Fibroblast of lung (primary cell): ENCODE data around the gene INTS12. TPM values are rescaled to one million over a fixed set of nuclear protein-coding genes. Genes with fewer than 3 reads are reported as not detected.
A peak's percentile ranks its signal among the peaks of the same experiment; 100 is the strongest.
"Not testable (repeated sequence)": the region's sequence is repeated elsewhere in the genome, so short reads cannot be mapped to it uniquely, and the experiment has no call there.

ENCODE experiments used
- DNase-seq, 2 donors: peaks; one replicate each; pipeline versions ENCODE4 v3.0.0 to v3.0.0-alpha.2; 2010; ENCODE audit warnings: low read depth in 2 of 2
- H2AFZ ChIP-seq: 2 replicates; pipeline ENCODE4 v1.5.1; 2012; ENCODE audit warnings: low read length, control low read depth, inconsistent platforms
- H3K27ac ChIP-seq: 2 replicates; pipeline ENCODE4 v1.5.1; 2011; ENCODE audit warnings: low read length, control low read depth; ENCODE audit not compliant: insufficient read depth
- H3K27me3 ChIP-seq: 2 replicates; pipeline ENCODE4 v1.5.1; 2011; ENCODE audit warnings: mild to moderate bottlenecking, low read length; ENCODE audit not compliant: control insufficient read depth, insufficient read depth
- H3K36me3 ChIP-seq: 2 replicates; pipeline ENCODE4 v1.5.1; 2011; ENCODE audit warnings: low read length; ENCODE audit not compliant: control insufficient read depth, insufficient read depth
- H3K4me1 ChIP-seq: 2 replicates; pipeline ENCODE4 v1.5.1; 2011; ENCODE audit warnings: low read length; ENCODE audit not compliant: control insufficient read depth, insufficient read depth; ENCODE audit errors: extremely low read depth
- H3K4me2 ChIP-seq: 2 replicates; pipeline ENCODE4 v1.5.1; 2011; ENCODE audit warnings: low read length, control low read depth; ENCODE audit not compliant: insufficient read depth; ENCODE audit errors: extremely low read depth
- H3K4me3 ChIP-seq, 4 experiments: fragments of 200-600 bp in 1 of 4; sonication (generic) in 1 of 4; replicated peaks in 1 of 4; 2 replicates each; pipeline ENCODE4 v1.5.1; 2011 to 2016; ENCODE audit warnings: low read length in 4 of 4, low read depth in 3 of 4, mild to moderate bottlenecking in 3 of 4, control low read depth in 2 of 4, inconsistent platforms in 1 of 4, mixed read lengths in 1 of 4; ENCODE audit not compliant: insufficient read depth in 1 of 4; ENCODE audit errors: control extremely low read depth in 1 of 4
- H3K79me2 ChIP-seq: 2 replicates; pipeline ENCODE4 v1.5.1; 2012; ENCODE audit warnings: mild to moderate bottlenecking, low read length, inconsistent platforms; ENCODE audit not compliant: control insufficient read depth, insufficient read depth
- H3K9ac ChIP-seq: 2 replicates; pipeline ENCODE4 v1.5.1; 2011; ENCODE audit warnings: mild to moderate bottlenecking, low read length, control low read depth; ENCODE audit not compliant: insufficient read depth
- H3K9me3 ChIP-seq: 2 replicates; pipeline ENCODE4 v1.5.1; 2012; ENCODE audit warnings: low read depth, low read length; ENCODE audit not compliant: control insufficient read depth, insufficient read depth
- H4K20me1 ChIP-seq: 2 replicates; pipeline ENCODE4 v1.5.1; 2011; ENCODE audit warnings: low read length; ENCODE audit not compliant: control insufficient read depth, insufficient read depth; ENCODE audit errors: extremely low read depth
- EZH2 ChIP-seq: IDR thresholded peaks from 2 replicates; pipeline ENCODE4 v1.5.1; 2012; ENCODE audit warnings: low read length, control low read depth, mild to moderate bottlenecking; ENCODE audit errors: missing control alignments
- polyA plus RNA-seq, 2 donors: library from polyadenylated mRNA; depleted of rRNA in 1 of 2; stranded (reverse) in 1 of 2; unstranded in 1 of 2; fragments of >200 nt; gene quantifications; 2 replicates each; pipeline ENCODE4 v1.2.1, GENCODE V29; 2011 to 2012; ENCODE audit warnings: missing spikeins in 1 of 2
- total RNA-seq: library from RNA; depleted of rRNA; stranded (reverse); fragments of >200 nt; gene quantifications from 2 replicates; pipeline ENCODE4 v1.2.1, GENCODE V29; 2014
- TF ChIP-seq, protein P1 (sequence below), 2 donors: IDR thresholded peaks in 1 of 2; conservative IDR thresholded peaks in 1 of 2; 1 replicate in 1 of 2; 2 replicates in 1 of 2; pipeline ENCODE4 v1.5.1; 2011 to 2012; ENCODE audit warnings: low read length in 2 of 2, control low read depth in 1 of 2, inconsistent platforms in 1 of 2, low read depth in 1 of 2, mild to moderate bottlenecking in 1 of 2

INTS12 gene
- total and polyA plus RNA-seq, 2 donors (not counting 1 experiment from before 2014, with no cell fraction given), result 24.9 to 37.7 TPM

DNA sequence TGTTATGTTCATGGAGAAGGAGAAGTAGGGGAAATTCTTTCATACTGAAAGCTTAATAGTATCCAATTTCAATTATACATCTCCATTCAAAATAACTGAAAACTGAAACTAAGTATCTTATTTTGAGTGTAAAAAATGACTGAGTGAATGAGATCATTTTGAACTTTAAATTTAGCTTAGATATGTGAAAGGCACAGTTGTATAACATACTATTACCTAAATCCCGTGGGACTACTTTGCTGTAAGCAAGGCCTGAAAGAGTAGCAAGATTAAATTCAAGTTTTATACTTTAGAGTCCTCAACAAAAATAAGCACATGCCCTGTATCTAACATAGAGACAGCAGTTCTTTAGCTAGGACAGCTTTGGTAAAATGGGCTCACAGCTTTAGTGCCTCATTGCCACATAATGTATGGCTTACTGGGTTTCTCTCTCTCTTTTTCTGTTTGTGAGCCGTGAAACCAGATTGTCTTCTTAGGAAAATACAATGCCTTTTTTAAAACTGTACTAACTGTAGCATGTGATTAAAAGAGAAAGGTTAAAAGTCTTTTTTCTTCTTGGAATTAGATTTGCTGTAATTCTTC, 43.3 kb upstream of the INTS12 start:
- H3K4me3 ChIP-seq, result no peak overlapping the region

GRCh38 chr4:105748222-105748621, 39.7 kb upstream of the INTS12 start:
- H3K9me3 ChIP-seq, result no peaks in the 10 kb centered on the region
- H3K9ac ChIP-seq, result no peak overlapping the region
- H3K4me1 ChIP-seq, result no peaks in the 10 kb centered on the region
- no peak overlapping the region for H3K4me2 ChIP-seq
- no peak overlapping the region for H2AFZ ChIP-seq
- H3K79me2 ChIP-seq, result no peaks in the 10 kb centered on the region
- no peaks in the 10 kb centered on the region for H4K20me1 ChIP-seq
- no peak overlapping the region for H3K27ac ChIP-seq
- H3K27me3 ChIP-seq, result no peaks in the 10 kb centered on the region
- no peak for DNase-seq
- TF ChIP-seq EZH2, result no peak
- TF ChIP-seq, protein P1, sequence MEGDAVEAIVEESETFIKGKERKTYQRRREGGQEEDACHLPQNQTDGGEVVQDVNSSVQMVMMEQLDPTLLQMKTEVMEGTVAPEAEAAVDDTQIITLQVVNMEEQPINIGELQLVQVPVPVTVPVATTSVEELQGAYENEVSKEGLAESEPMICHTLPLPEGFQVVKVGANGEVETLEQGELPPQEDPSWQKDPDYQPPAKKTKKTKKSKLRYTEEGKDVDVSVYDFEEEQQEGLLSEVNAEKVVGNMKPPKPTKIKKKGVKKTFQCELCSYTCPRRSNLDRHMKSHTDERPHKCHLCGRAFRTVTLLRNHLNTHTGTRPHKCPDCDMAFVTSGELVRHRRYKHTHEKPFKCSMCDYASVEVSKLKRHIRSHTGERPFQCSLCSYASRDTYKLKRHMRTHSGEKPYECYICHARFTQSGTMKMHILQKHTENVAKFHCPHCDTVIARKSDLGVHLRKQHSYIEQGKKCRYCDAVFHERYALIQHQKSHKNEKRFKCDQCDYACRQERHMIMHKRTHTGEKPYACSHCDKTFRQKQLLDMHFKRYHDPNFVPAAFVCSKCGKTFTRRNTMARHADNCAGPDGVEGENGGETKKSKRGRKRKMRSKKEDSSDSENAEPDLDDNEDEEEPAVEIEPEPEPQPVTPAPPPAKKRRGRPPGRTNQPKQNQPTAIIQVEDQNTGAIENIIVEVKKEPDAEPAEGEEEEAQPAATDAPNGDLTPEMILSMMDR (conservative IDR thresholded peaks at IDR 0.05 in 1 of 2, IDR thresholded peaks at IDR 0.05 in 1 of 2; ENCODE audit: low read depth in 1 of 2, low read length in 2 of 2), result no peak
- no peaks in the 10 kb centered on the region for H3K36me3 ChIP-seq
- H3K4me3 ChIP-seq, result no peak overlapping the region

More for the DNA sequence above, 43.3 kb upstream of the INTS12 start:
- Histone ChIP-seq H3K9ac (no peak overlapping the region), H3K79me2 (no peaks in the 10 kb centered on the region), H3K27me3 (no peaks in the 10 kb centered on the region), H2AFZ (no peak overlapping the region), H4K20me1 (no peaks in the 10 kb centered on the region), H3K4me2 (no peak overlapping the region), H3K4me1 (no peaks in the 10 kb centered on the region), H3K27ac (no peak overlapping the region), H3K36me3 (no peaks in the 10 kb centered on the region), H3K9me3 (no peaks in the 10 kb centered on the region)
- TF ChIP-seq, protein P1 (conservative IDR thresholded peaks at IDR 0.05 in 1 of 2, IDR thresholded peaks at IDR 0.05 in 1 of 2; ENCODE audit: low read depth in 1 of 2, low read length in 2 of 2), result no peak
- no peak for TF ChIP-seq EZH2
- no peak for DNase-seq

GRCh38 chr4:105741548-105741947, 33.1 kb upstream of the INTS12 start:
- Histone ChIP-seq H3K9me3 (no peaks in the 10 kb centered on the region), H3K27ac (no peak overlapping the region), H3K4me3 (no peak overlapping the region), H3K9ac (no peak overlapping the region), H3K4me2 (no peak overlapping the region), H3K36me3 (no peaks in the 10 kb centered on the region), H3K4me1 (no peaks in the 10 kb centered on the region), H3K27me3 (no peaks in the 10 kb centered on the region), H4K20me1 (no peaks in the 10 kb centered on the region), H2AFZ (no peak overlapping the region), H3K79me2 (no peaks in the 10 kb centered on the region)
- peak; percentile 1 to 9 for DNase-seq
- TF ChIP-seq, protein P1 (conservative IDR thresholded peaks at IDR 0.05 in 1 of 2, IDR thresholded peaks at IDR 0.05 in 1 of 2; ENCODE audit: low read depth in 1 of 2, low read length in 2 of 2), result no peak
- TF ChIP-seq EZH2, result no peak

GRCh38 chr4:105735217-105735616, 26.7 kb upstream of the INTS12 start:
- H3K27me3 ChIP-seq, DNase-seq, H3K4me1 ChIP-seq, H3K4me3 ChIP-seq, H4K20me1 ChIP-seq, H3K9me3 ChIP-seq, H3K36me3 ChIP-seq, H2AFZ ChIP-seq, H3K27ac ChIP-seq, H3K79me2 ChIP-seq, H3K9ac ChIP-seq, H3K4me2 ChIP-seq: not testable (repeated sequence)

DNA sequence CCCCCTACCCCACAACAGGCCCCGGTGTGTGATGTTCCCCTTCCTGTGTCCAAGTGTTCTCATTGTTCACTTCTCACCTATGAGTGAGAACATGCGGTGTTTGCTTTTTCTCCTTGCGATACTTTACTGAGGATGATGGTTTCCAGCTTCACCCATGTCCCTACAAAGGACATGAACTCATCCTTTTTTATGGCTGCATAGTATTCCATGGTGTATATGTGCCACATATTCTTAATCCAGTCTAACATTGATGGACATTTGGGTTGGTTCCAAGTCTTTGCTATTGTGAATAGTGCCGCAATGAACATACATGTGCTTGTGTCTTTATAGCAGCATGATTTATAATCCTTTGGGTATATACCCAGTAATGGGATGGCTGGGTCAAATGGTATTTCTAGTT, 21.4 kb upstream of the INTS12 start:
- not testable (repeated sequence) for H4K20me1 ChIP-seq, H3K79me2 ChIP-seq, H3K9ac ChIP-seq, H3K27me3 ChIP-seq, H2AFZ ChIP-seq, DNase-seq, H3K4me3 ChIP-seq, H3K4me2 ChIP-seq, H3K4me1 ChIP-seq, H3K36me3 ChIP-seq, H3K9me3 ChIP-seq, H3K27ac ChIP-seq
